ENCODE results near the gene ST8SIA2. TPM values are rescaled to one million over a fixed set of nuclear protein-coding genes. Genes with fewer than 3 reads are reported as not detected.

ST8SIA2 gene
- total RNA-seq, 1 donor from 2014 or later: 11.6 TPM

- Mint-ChIP-seq H3K36me3 (no peaks in the 10 kb centered on the region), H3K27ac (no peak overlapping the region), H3K4me3 (no peak overlapping the region), H3K4me1 (no peaks in the 10 kb centered on the region), H3K9me3 (no peaks in the 10 kb centered on the region), H3K27me3 (ENCODE audit: low read depth) (no peaks in the 10 kb centered on the region)
- no peak for DNase-seq (ENCODE audit: low spot score in 2 of 2, unreplicated experiment in 2 of 2)
- TF ChIP-seq CTCF (IDR thresholded peaks at IDR 0.05; ENCODE audit: unreplicated experiment): no peak
These were observed 32.0 kb downstream of the ST8SIA2 start for GRCh38 chr15:92425578-92426225.

- TF ChIP-seq CTCF (IDR thresholded peaks at IDR 0.05; ENCODE audit: unreplicated experiment): no peak
- no peaks in the 10 kb centered on the region for H3K4me1 Mint-ChIP-seq
- no peaks in the 10 kb centered on the region for H3K27me3 Mint-ChIP-seq (ENCODE audit: low read depth)
- no peaks in the 10 kb centered on the region for H3K9me3 Mint-ChIP-seq
- no peaks in the 10 kb centered on the region for H3K36me3 Mint-ChIP-seq
- H3K27ac Mint-ChIP-seq: no peak overlapping the region
- DNase-seq (ENCODE audit: low spot score in 2 of 2, unreplicated experiment in 2 of 2): no peak
- H3K4me3 Mint-ChIP-seq: no peak overlapping the region
These were observed 35.8 kb downstream of the ST8SIA2 start for GRCh38 chr15:92429378-92430068.

GRCh38 chr15:92430069-92430440 lies 36.4 kb downstream of the ST8SIA2 start:
- no peak for DNase-seq (ENCODE audit: low spot score in 2 of 2, unreplicated experiment in 2 of 2)
- Mint-ChIP-seq H3K4me1 (no peaks in the 10 kb centered on the region), H3K27ac (no peak overlapping the region), H3K4me3 (no peak overlapping the region), H3K36me3 (peaks cover 2% of the 10 kb centered on the region), H3K27me3 (ENCODE audit: low read depth) (no peaks in the 10 kb centered on the region), H3K9me3 (no peaks in the 10 kb centered on the region)
- TF ChIP-seq CTCF (IDR thresholded peaks at IDR 0.05; ENCODE audit: unreplicated experiment): no peak

- no peaks in the 10 kb centered on the region for H3K4me1 Mint-ChIP-seq
- no peaks in the 10 kb centered on the region for H3K27me3 Mint-ChIP-seq (ENCODE audit: low read depth)
- H3K27ac Mint-ChIP-seq: no peak overlapping the region
- peaks cover 8% of the 10 kb centered on the region for H3K36me3 Mint-ChIP-seq
- no peaks in the 10 kb centered on the region for H3K9me3 Mint-ChIP-seq
- no peak for DNase-seq (ENCODE audit: low spot score in 2 of 2, unreplicated experiment in 2 of 2)
- no peak overlapping the region for H3K4me3 Mint-ChIP-seq
- no peak for TF ChIP-seq CTCF (IDR thresholded peaks at IDR 0.05; ENCODE audit: unreplicated experiment)
These were observed 41.5 kb downstream of the ST8SIA2 start for GRCh38 chr15:92435145-92435544.

- no peak overlapping the region for H3K4me3 Mint-ChIP-seq
- H3K9me3 Mint-ChIP-seq: no peaks in the 10 kb centered on the region
- no peak for TF ChIP-seq CTCF (IDR thresholded peaks at IDR 0.05; ENCODE audit: unreplicated experiment)
- DNase-seq (ENCODE audit: low spot score in 2 of 2, unreplicated experiment in 2 of 2): no peak
- H3K36me3 Mint-ChIP-seq: peaks cover 8% of the 10 kb centered on the region
- no peak overlapping the region for H3K27ac Mint-ChIP-seq
- no peaks in the 10 kb centered on the region for H3K4me1 Mint-ChIP-seq
- H3K27me3 Mint-ChIP-seq (ENCODE audit: low read depth): no peaks in the 10 kb centered on the region
These were observed 44.8 kb downstream of the ST8SIA2 start for GRCh38 chr15:92438471-92438870.
